Endodermal cell (in vitro differentiated cells): ENCODE measurements around the gene EWSR1. TPM values are rescaled to one million over a fixed set of nuclear protein-coding genes. Genes with fewer than 3 reads are reported as not detected.

Experiments used
- DNase-seq: peaks from one replicate; pipeline ENCODE4 v3.0.0-alpha.2; 2017
- H3K27ac ChIP-seq: 2 replicates; pipeline ENCODE4 v1.5.1; 2013; ENCODE audit warnings: mild to moderate bottlenecking, low read depth, low read length, moderate library complexity
- H3K27me3 ChIP-seq: 2 replicates; pipeline ENCODE4 v1.6.1; 2013; ENCODE audit warnings: mild to moderate bottlenecking, low read length, moderate library complexity; ENCODE audit not compliant: insufficient read depth, control insufficient read depth, poor library complexity, severe bottlenecking
- H3K36me3 ChIP-seq: 2 replicates; pipeline ENCODE4 v1.7.0; 2013; ENCODE audit warnings: mild to moderate bottlenecking, low read length, moderate library complexity; ENCODE audit not compliant: control insufficient read depth, insufficient read depth
- H3K4me1 ChIP-seq: one replicate; pipeline ENCODE4 v1.7.0; 2013; ENCODE audit warnings: low read length; ENCODE audit not compliant: control insufficient read depth, insufficient read depth
- H3K4me3 ChIP-seq: 2 replicates; pipeline ENCODE4 v1.5.1; 2013; ENCODE audit warnings: mild to moderate bottlenecking, low read length, moderate library complexity
- H3K9ac ChIP-seq: 2 replicates; pipeline ENCODE4 v1.6.1; 2013; ENCODE audit warnings: mild to moderate bottlenecking, low read length, moderate library complexity; ENCODE audit not compliant: poor library complexity, severe bottlenecking; ENCODE audit errors: extremely low read depth
- H3K9me3 ChIP-seq: 2 replicates; pipeline ENCODE4 v1.6.1; 2013; ENCODE audit warnings: mild to moderate bottlenecking, low read length, moderate library complexity; ENCODE audit not compliant: control insufficient read depth
- H3K27ac Mint-ChIP-seq: 2 replicates; pipeline ENCODE4 v1.8.0; 2020; ENCODE audit warnings: mixed read lengths
- H3K27me3 Mint-ChIP-seq: 2 replicates; pipeline ENCODE4 v1.8.0; 2021; ENCODE audit warnings: mild to moderate bottlenecking, mixed read lengths; ENCODE audit not compliant: insufficient read depth
- H3K36me3 Mint-ChIP-seq: 2 replicates; pipeline ENCODE4 v1.8.0; 2020; ENCODE audit warnings: low read depth, mixed read lengths
- H3K4me1 Mint-ChIP-seq: 2 replicates; pipeline ENCODE4 v1.8.0; 2020; ENCODE audit warnings: mixed read lengths
- H3K4me3 Mint-ChIP-seq: 2 replicates; pipeline ENCODE4 v1.8.0; 2020; ENCODE audit warnings: mild to moderate bottlenecking, moderate library complexity, mixed read lengths
- H3K9me3 Mint-ChIP-seq: 2 replicates; pipeline ENCODE4 v1.8.0; 2020; ENCODE audit warnings: mild to moderate bottlenecking, mixed read lengths
- CTCF ChIP-seq: fragments of 200-600 bp; sonication (generic); conservative IDR thresholded peaks from 2 replicates; pipeline ENCODE4 v1.5.0; 2021; ENCODE audit warnings: antibody characterized with exemption, mild to moderate bottlenecking
- WGBS, 2 experiments: methylation state at CpG; one replicate each; pipeline versions ENCODE4 v1.1.5 to v1.1.7; 2013; ENCODE audit warnings: missing lambda C conversion rate in 2 of 2, mixed read lengths in 1 of 2; ENCODE audit not compliant: insufficient coverage in 1 of 2, insufficient read length in 1 of 2; 5-methylcytosine and 5-hydroxymethylcytosine counted together
- total RNA-seq, 2 donors: library from RNA; stranded (reverse); fragmentation: NEBNext Ultra II Directional in 1 of 2; extraction: Animal tissue kit (Norgen Biotek cat#: 25700) in 1 of 2; gene quantifications; 2 replicates in 1 of 2; 3 replicates in 1 of 2; pipeline ENCODE4 v1.2.1, GENCODE V29; 2021

The EWSR1 gene
- total RNA-seq, 2 donors from 2014 or later = 295 to 352 TPM

- Histone ChIP-seq H3K27ac (no peak overlapping the region), H3K9me3 (no peaks in the 10 kb centered on the region), H3K27me3 (peaks cover 38% of the 10 kb centered on the region), H3K36me3 (no peaks in the 10 kb centered on the region), H3K4me1 (no peaks in the 10 kb centered on the region), H3K9ac (no peak overlapping the region), H3K4me3 (no peak overlapping the region)
- H3K9me3 Mint-ChIP-seq = peaks cover 10% of the 10 kb centered on the region
- DNase-seq = no peak
- WGBS, 2 experiments = 80 to 81% methylated on average over 12 to 18 of the region's 18 CpGs
- H3K27me3 Mint-ChIP-seq = peaks cover 47% of the 10 kb centered on the region
- peaks cover 11% of the 10 kb centered on the region for H3K36me3 Mint-ChIP-seq
- H3K4me3 Mint-ChIP-seq = peak overlapping the region; percentile 37
- TF ChIP-seq CTCF = no peak
- H3K4me1 Mint-ChIP-seq = peaks cover 9% of the 10 kb centered on the region
- no peak overlapping the region for H3K27ac Mint-ChIP-seq
These were observed 48.2 kb downstream of the EWSR1 start for GRCh38 chr22:29316141-29316828.

DNA sequence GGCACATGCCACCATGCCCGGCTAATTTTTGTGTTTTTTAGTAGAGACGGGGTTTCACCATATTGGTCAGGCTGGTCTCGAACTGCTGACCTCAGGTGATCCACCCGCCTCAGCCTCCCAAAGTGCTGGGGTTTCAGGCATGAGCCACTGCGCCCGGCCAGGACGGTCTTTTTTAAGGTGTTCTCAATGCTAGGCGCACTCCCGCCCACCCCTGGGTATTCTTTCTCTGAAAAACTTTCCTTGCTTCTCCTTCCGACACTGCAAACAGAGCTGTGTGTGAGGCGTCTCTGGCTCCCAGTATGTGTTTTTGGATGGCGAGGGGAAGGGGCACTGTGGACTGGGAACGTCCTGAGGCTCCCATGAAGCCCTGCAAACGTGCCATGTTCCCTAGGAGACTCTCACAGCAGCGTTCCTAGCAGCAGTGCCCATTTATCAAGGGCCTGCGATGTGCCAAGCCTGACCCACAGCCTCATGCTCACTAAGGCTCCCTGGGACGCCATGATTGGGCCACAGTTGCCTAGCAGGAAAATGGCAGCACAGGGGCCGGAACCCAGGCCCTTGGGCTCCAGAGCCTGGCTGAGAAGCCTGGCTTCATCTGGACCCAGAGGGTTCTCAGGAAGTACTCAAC, 49.9 kb downstream of the EWSR1 start:
- Mint-ChIP-seq H3K4me1 (peaks cover 9% of the 10 kb centered on the region), H3K9me3 (peaks cover 10% of the 10 kb centered on the region), H3K4me3 (no peak overlapping the region), H3K27ac (no peak overlapping the region), H3K36me3 (peaks cover 6% of the 10 kb centered on the region), H3K27me3 (peaks cover 43% of the 10 kb centered on the region)
- TF ChIP-seq CTCF = no peak
- no peaks in the 10 kb centered on the region for H3K36me3 ChIP-seq
- no peak overlapping the region for H3K4me3 ChIP-seq
- H3K4me1 ChIP-seq = no peaks in the 10 kb centered on the region
- no peak overlapping the region for H3K9ac ChIP-seq
- no peaks in the 10 kb centered on the region for H3K9me3 ChIP-seq
- H3K27ac ChIP-seq = no peak overlapping the region
- peaks cover 35% of the 10 kb centered on the region for H3K27me3 ChIP-seq
- DNase-seq = no peak
- WGBS, 2 experiments = 90 to 96% methylated on average over 14 to 18 of the region's 18 CpGs

GRCh38 chr22:29319072-29319471, 51.0 kb downstream of the EWSR1 start:
- Histone ChIP-seq H3K9ac (no peak overlapping the region), H3K4me1 (no peaks in the 10 kb centered on the region), H3K9me3 (no peaks in the 10 kb centered on the region), H3K27me3 (peaks cover 23% of the 10 kb centered on the region), H3K4me3 (no peak overlapping the region), H3K36me3 (no peaks in the 10 kb centered on the region), H3K27ac (no peak overlapping the region)
- TF ChIP-seq CTCF = no peak
- Mint-ChIP-seq H3K27me3 (peaks cover 32% of the 10 kb centered on the region), H3K4me1 (peaks cover 6% of the 10 kb centered on the region), H3K9me3 (peaks cover 2% of the 10 kb centered on the region), H3K27ac (no peak overlapping the region), H3K36me3 (peaks cover 2% of the 10 kb centered on the region), H3K4me3 (no peak overlapping the region)
- WGBS, 2 experiments = 68 to 100% methylated on average over 1 to 2 of the region's 2 CpGs
- DNase-seq = no peak
